Epithelial cell of umbilical artery (primary cell): ENCODE measurements around the gene MSANTD4. TPM values are rescaled to one million over a fixed set of nuclear protein-coding genes. Genes with fewer than 3 reads are reported as not detected.

Experiments
- total RNA-seq: library from RNA; depleted of rRNA; stranded (reverse); fragments of >200 nt; gene quantifications from 2 replicates; pipeline ENCODE4 v1.2.3, GENCODE V29; 2014

MSANTD4 gene
- 25.7 and 47.1 TPM in 2 replicates for total RNA-seq

GRCh38 chr11:106021967-106022794, at the start of gene MSANTD4:
Gene MSANTD4 (minus strand): TSS chr11:106022240. CDS start chr11:106010917, 11,323 bp downstream.

Other genes with a start within 250 kb of the MSANTD4 start
- 1.3 and 5.2 TPM in 2 replicates for gene KBTBD3, start 55.1 kb upstream of the MSANTD4 start, total RNA-seq
- gene AASDHPPT, start 55.4 kb upstream of the MSANTD4 start, total RNA-seq: 54.2 and 65.5 TPM in 2 replicates